Measurements from ENCODE around the gene MVB12B.

MVB12B gene

GRCh38 chr9:126296687-126297086 is 29.9 kb upstream of the MVB12B start:
- H3K79me2 ChIP-seq (ENCODE audit: insufficient read depth, low read length) = no peaks in the 10 kb centered on the region
- H3K4me1 ChIP-seq (ENCODE audit: insufficient read depth, low read length, poor library complexity, severe bottlenecking) = no peaks in the 10 kb centered on the region
- TF ChIP-seq, protein P1, sequence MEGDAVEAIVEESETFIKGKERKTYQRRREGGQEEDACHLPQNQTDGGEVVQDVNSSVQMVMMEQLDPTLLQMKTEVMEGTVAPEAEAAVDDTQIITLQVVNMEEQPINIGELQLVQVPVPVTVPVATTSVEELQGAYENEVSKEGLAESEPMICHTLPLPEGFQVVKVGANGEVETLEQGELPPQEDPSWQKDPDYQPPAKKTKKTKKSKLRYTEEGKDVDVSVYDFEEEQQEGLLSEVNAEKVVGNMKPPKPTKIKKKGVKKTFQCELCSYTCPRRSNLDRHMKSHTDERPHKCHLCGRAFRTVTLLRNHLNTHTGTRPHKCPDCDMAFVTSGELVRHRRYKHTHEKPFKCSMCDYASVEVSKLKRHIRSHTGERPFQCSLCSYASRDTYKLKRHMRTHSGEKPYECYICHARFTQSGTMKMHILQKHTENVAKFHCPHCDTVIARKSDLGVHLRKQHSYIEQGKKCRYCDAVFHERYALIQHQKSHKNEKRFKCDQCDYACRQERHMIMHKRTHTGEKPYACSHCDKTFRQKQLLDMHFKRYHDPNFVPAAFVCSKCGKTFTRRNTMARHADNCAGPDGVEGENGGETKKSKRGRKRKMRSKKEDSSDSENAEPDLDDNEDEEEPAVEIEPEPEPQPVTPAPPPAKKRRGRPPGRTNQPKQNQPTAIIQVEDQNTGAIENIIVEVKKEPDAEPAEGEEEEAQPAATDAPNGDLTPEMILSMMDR (conservative IDR thresholded peaks at IDR 0.05; ENCODE audit: low read length) = no peak
- TF ChIP-seq EZH2phosphoT487 (IDR thresholded peaks at IDR 0.05; ENCODE audit: borderline replicate concordance) = no peak
- no peak overlapping the region for H2AFZ ChIP-seq (ENCODE audit: low read length)
- no peaks in the 10 kb centered on the region for H4K20me1 ChIP-seq (ENCODE audit: insufficient read depth, low read length, poor library complexity, severe bottlenecking)
- H3K27me3 ChIP-seq (ENCODE audit: insufficient read depth, low read length, poor library complexity, severe bottlenecking) = no peaks in the 10 kb centered on the region
- no peaks in the 10 kb centered on the region for H3K9me3 ChIP-seq (ENCODE audit: insufficient read depth, low read depth, low read length)
- no peak overlapping the region for H3K4me2 ChIP-seq (ENCODE audit: low read depth, low read length, poor library complexity, severe bottlenecking)
- no peaks in the 10 kb centered on the region for H3K9me2 ChIP-seq (replicated peaks; ENCODE audit: low read depth, low read length)
- H3K36me3 ChIP-seq (ENCODE audit: insufficient read depth, low read length) = no peaks in the 10 kb centered on the region
- H3K4me3 ChIP-seq (ENCODE audit: low read length, poor library complexity, severe bottlenecking) = no peak overlapping the region
- H3F3A ChIP-seq (ENCODE audit: low read depth) = no peaks in the 10 kb centered on the region
- no peak overlapping the region for H3K9ac ChIP-seq (ENCODE audit: low read depth, low read length, poor library complexity, severe bottlenecking)

DNA sequence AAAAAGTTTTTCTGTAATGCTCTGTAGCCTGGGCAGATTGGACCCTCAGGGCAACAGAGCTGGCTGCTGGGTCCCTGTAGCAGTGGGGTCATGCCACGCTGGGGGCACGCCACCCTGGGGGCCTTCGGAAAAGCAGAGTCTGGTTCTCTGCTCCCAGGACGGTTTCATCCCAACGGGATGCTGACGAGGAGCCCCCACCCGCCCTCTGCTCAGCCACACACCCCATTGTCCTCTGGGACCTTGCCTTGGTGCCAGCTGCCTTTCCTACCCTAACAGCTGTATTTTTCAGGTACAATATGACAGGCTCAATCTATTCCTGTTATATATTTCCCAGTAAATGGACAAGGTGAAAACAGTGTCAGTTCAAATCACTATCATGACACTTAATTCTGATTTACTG is 29.0 kb upstream of the MVB12B start:
- H4K20me1 ChIP-seq (ENCODE audit: insufficient read depth, low read length, poor library complexity, severe bottlenecking) = no peaks in the 10 kb centered on the region
- no peak overlapping the region for H3K9ac ChIP-seq (ENCODE audit: low read depth, low read length, poor library complexity, severe bottlenecking)
- no peaks in the 10 kb centered on the region for H3K27me3 ChIP-seq (ENCODE audit: insufficient read depth, low read length, poor library complexity, severe bottlenecking)
- TF ChIP-seq, protein P1 (conservative IDR thresholded peaks at IDR 0.05; ENCODE audit: low read length) = no peak
- TF ChIP-seq EZH2phosphoT487 (IDR thresholded peaks at IDR 0.05; ENCODE audit: borderline replicate concordance) = no peak
- H3K36me3 ChIP-seq (ENCODE audit: insufficient read depth, low read length) = no peaks in the 10 kb centered on the region
- H2AFZ ChIP-seq (ENCODE audit: low read length) = no peak overlapping the region
- no peaks in the 10 kb centered on the region for H3K4me1 ChIP-seq (ENCODE audit: insufficient read depth, low read length, poor library complexity, severe bottlenecking)
- H3K9me2 ChIP-seq (replicated peaks; ENCODE audit: low read depth, low read length) = no peaks in the 10 kb centered on the region
- no peaks in the 10 kb centered on the region for H3K9me3 ChIP-seq (ENCODE audit: insufficient read depth, low read depth, low read length)
- H3K79me2 ChIP-seq (ENCODE audit: insufficient read depth, low read length) = no peaks in the 10 kb centered on the region
- no peaks in the 10 kb centered on the region for H3F3A ChIP-seq (ENCODE audit: low read depth)
- no peak overlapping the region for H3K4me2 ChIP-seq (ENCODE audit: low read depth, low read length, poor library complexity, severe bottlenecking)
- H3K4me3 ChIP-seq (ENCODE audit: low read length, poor library complexity, severe bottlenecking) = no peak overlapping the region

GRCh38 chr9:126298063-126298801 is 28.4 kb upstream of the MVB12B start:
- Histone ChIP-seq H3K4me1 (ENCODE audit: insufficient read depth, low read length, poor library complexity, severe bottlenecking) (peaks cover under 1% of the 10 kb centered on the region), H4K20me1 (ENCODE audit: insufficient read depth, low read length, poor library complexity, severe bottlenecking) (no peaks in the 10 kb centered on the region), H3F3A (ENCODE audit: low read depth) (no peaks in the 10 kb centered on the region), H3K79me2 (ENCODE audit: insufficient read depth, low read length) (no peaks in the 10 kb centered on the region), H2AFZ (ENCODE audit: low read length) (no peak overlapping the region), H3K9me2 (replicated peaks; ENCODE audit: low read depth, low read length) (no peaks in the 10 kb centered on the region), H3K4me3 (ENCODE audit: low read length, poor library complexity, severe bottlenecking) (no peak overlapping the region), H3K4me2 (ENCODE audit: low read depth, low read length, poor library complexity, severe bottlenecking) (no peak overlapping the region), H3K9me3 (ENCODE audit: insufficient read depth, low read depth, low read length) (no peaks in the 10 kb centered on the region), H3K36me3 (ENCODE audit: insufficient read depth, low read length) (no peaks in the 10 kb centered on the region), H3K27me3 (ENCODE audit: insufficient read depth, low read length, poor library complexity, severe bottlenecking) (no peaks in the 10 kb centered on the region), H3K9ac (ENCODE audit: low read depth, low read length, poor library complexity, severe bottlenecking) (no peak overlapping the region)
- TF ChIP-seq, protein P1 (conservative IDR thresholded peaks at IDR 0.05; ENCODE audit: low read length) = no peak
- TF ChIP-seq EZH2phosphoT487 (IDR thresholded peaks at IDR 0.05; ENCODE audit: borderline replicate concordance) = no peak

All from Loucy (cell line).